PFSK-1 (cell line): ENCODE results near the gene DLL3.
A peak's percentile ranks its signal among the peaks of the same experiment; 100 is the strongest.

Experiments used
- FOXP2 ChIP-seq: optimal IDR thresholded peaks from 2 replicates; pipeline ENCODE3; 2011; ENCODE audit warnings: borderline replicate concordance, control low read depth, inconsistent platforms; ENCODE audit not compliant: insufficient read depth; ENCODE audit errors: extremely low read length, extremely low read depth
- POLR2AphosphoS5 ChIP-seq: IDR thresholded peaks from 2 replicates; pipeline ENCODE4 v1.6.1; 2012; ENCODE audit warnings: low read depth, mild to moderate bottlenecking, control low read depth, low read length, moderate library complexity
- REST ChIP-seq, 2 experiments: IDR thresholded peaks; 2 replicates each; pipeline versions ENCODE4 v1.6.1 to v1.8.0; 2011 to 2012; ENCODE audit warnings: low read depth in 2 of 2, low read length in 2 of 2, control low read depth in 1 of 2, inconsistent platforms in 1 of 2, mild to moderate bottlenecking in 1 of 2, moderate library complexity in 1 of 2; ENCODE audit not compliant: insufficient read depth in 1 of 2
- SIN3A ChIP-seq: IDR thresholded peaks from 2 replicates; pipeline ENCODE4 v1.6.1; 2012; ENCODE audit warnings: mild to moderate bottlenecking, low read length, moderate library complexity, borderline replicate concordance; ENCODE audit not compliant: insufficient read depth
- TAF1 ChIP-seq: IDR thresholded peaks from 2 replicates; pipeline ENCODE4 v1.6.1; 2012; ENCODE audit warnings: low read length, control low read depth, borderline replicate concordance; ENCODE audit not compliant: insufficient read depth

The DLL3 gene

GRCh38 chr19:39480337-39481228, 18.2 kb upstream of the DLL3 start, which contains the start of gene TIMM50:
TSS of gene TIMM50 (plus strand) at chr19:39480838. CDS start at chr19:39480854, 16 bp downstream.
- TF ChIP-seq TAF1: peak; percentile 96
- peak; percentile 84 for TF ChIP-seq FOXP2
- peak; percentile 80 for TF ChIP-seq POLR2AphosphoS5
- peak; percentile 52 to 57; a peak in 1 of 4 replicates for TF ChIP-seq REST (IDR thresholded peaks at IDR 0.05; ENCODE audit: insufficient read depth in 1 of 2, low read depth in 2 of 2, low read length in 2 of 2)
- TF ChIP-seq SIN3A: no peak

GRCh38 chr19:39481229-39481545, 17.6 kb upstream of the DLL3 start:
- TF ChIP-seq REST (IDR thresholded peaks at IDR 0.05; ENCODE audit: insufficient read depth in 1 of 2, low read depth in 2 of 2, low read length in 2 of 2) (no peak), TAF1 (no peak), POLR2AphosphoS5 (no peak), FOXP2 (no peak), SIN3A (no peak; the same call in 1 of the 2 replicates)

DNA sequence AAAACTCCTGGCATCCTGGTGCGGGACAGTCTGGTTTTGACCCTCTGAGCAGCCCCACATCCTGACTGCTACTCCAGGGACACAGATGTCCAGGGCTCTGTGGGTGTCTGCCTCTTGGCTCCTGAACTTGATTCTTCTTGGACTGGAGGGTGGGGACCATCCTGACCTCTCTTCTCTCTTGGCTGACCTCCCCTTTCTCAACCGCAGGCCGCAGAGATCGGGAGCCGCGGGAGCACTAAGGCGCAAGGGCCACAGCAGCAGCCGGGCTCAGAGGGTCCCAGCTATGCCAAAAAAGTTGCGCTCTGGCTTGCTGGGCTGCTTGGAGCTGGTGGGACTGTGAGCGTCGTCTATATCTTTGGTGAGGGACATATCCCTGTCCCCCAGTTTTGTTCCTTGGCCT, 17.1 kb upstream of the DLL3 start:
- TF ChIP-seq TAF1 (no peak), REST (IDR thresholded peaks at IDR 0.05; ENCODE audit: insufficient read depth in 1 of 2, low read depth in 2 of 2, low read length in 2 of 2) (no peak), SIN3A (no peak), POLR2AphosphoS5 (no peak)

DNA sequence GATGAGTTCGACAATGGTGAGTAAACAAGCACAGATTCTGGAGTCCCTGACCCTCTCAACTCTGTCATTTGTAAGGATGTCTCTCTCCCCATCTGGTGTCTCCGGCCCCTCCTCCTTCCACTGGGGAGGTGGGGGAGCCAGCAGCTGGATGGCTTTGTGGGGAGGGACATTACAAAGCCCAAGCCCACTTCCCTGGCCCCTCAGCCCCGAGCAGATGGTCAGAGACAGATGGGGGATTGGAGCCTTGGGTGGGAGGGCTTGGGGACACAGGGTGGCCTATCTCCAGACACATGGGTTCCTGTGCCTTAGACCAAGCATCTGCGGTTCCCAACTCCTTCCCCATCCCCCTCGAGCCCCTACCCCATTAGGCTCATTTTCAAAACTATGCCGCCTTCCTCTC, 15.6 kb upstream of the DLL3 start:
- no peak for TF ChIP-seq POLR2AphosphoS5
- no peak for TF ChIP-seq REST (IDR thresholded peaks at IDR 0.05; ENCODE audit: insufficient read depth in 1 of 2, low read depth in 2 of 2, low read length in 2 of 2)
- no peak for TF ChIP-seq FOXP2
- no peak for TF ChIP-seq TAF1
